NCI-H748 treated with DMSO at 0.1 percent for 48 hours (cell line): ENCODE results near the gene COL4A2.
A peak's percentile ranks its signal among the peaks of the same experiment; 100 is the strongest.

ENCODE experiments used
- DNase-seq: peaks from one replicate; lab custom pipeline; 2025; lab: John Stamatoyannopoulos, UW

COL4A2 gene

GRCh38 chr13:110458594-110459365, 151.7 kb downstream of the COL4A2 start:
- no peak for DNase-seq

- DNase-seq, result no peak
Measured at GRCh38 chr13:110462091-110462490, 155.0 kb downstream of the COL4A2 start.

- DNase-seq, result no peak
Measured at GRCh38 chr13:110463156-110463555, 156.1 kb downstream of the COL4A2 start.

GRCh38 chr13:110463871-110464510, 156.9 kb downstream of the COL4A2 start:
- DNase-seq, result no peak

GRCh38 chr13:110464556-110465333, 157.7 kb downstream of the COL4A2 start:
- no peak for DNase-seq

GRCh38 chr13:110465696-110466095, 158.6 kb downstream of the COL4A2 start:
- no peak for DNase-seq

- DNase-seq, result peak; percentile 28
Measured at GRCh38 chr13:110466266-110466915, 159.3 kb downstream of the COL4A2 start.

- no peak for DNase-seq
Measured at GRCh38 chr13:110467516-110468110, 160.5 kb downstream of the COL4A2 start.

- DNase-seq, result no peak
Measured at GRCh38 chr13:110468986-110469495, 162.0 kb downstream of the COL4A2 start.

GRCh38 chr13:110469597-110469996, 162.5 kb downstream of the COL4A2 start:
- DNase-seq, result no peak

GRCh38 chr13:110470272-110471009, 163.4 kb downstream of the COL4A2 start:
- no peak for DNase-seq

- no peak for DNase-seq
Measured at GRCh38 chr13:110471156-110471832, 164.2 kb downstream of the COL4A2 start.

- DNase-seq, result no peak
Measured at GRCh38 chr13:110471833-110472162, 164.7 kb downstream of the COL4A2 start.

GRCh38 chr13:110472904-110473563, 165.9 kb downstream of the COL4A2 start:
- DNase-seq, result no peak

GRCh38 chr13:110474713-110475112, 167.6 kb downstream of the COL4A2 start:
- no peak for DNase-seq

GRCh38 chr13:110475117-110475516, 168.0 kb downstream of the COL4A2 start:
- no peak for DNase-seq

- DNase-seq, result no peak
Measured at GRCh38 chr13:110475550-110476219, 168.6 kb downstream of the COL4A2 start.

GRCh38 chr13:110476220-110476617, 169.1 kb downstream of the COL4A2 start:
- no peak for DNase-seq

GRCh38 chr13:110477706-110478245, 170.7 kb downstream of the COL4A2 start:
- no peak for DNase-seq
